GM18526 (cell line): Measurements from ENCODE around the gene ADRA2C.

Experiments used
- POLR2A ChIP-seq: IDR thresholded peaks from 3 replicates; pipeline ENCODE4 v1.6.1; 2011; ENCODE audit not compliant: insufficient read length; ENCODE audit errors: extremely low read depth

The ADRA2C gene

DNA sequence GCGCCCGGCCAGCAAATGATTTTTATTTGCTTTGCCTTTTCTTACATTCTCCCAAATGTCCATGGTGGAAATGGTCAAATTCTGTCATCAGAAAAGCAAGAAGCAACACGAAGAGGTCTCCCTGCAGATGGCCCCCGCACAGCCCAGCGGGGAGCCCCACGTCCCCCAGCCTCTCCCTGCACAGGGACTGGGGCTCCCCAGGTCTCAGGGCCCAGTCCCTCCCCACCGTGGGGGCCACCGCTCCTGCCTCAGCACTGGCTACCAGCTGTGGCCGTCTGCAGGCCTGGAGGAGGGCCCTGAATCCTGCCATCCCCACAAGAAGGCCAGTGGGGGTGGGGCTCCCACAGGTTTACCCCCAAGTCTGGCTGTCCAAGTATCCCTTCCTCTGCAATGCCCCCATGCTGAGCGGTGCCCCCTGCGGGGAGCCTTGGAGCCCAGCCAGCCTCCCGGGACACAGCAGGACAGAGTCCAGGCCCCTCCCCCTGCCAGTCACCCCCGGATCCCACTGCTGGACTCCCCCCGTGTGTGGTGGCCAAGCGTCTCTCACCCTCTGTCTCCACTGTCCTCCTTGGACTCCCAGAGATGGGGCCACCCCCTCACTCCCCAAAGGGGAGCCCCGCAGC lies 38.2 kb upstream of the ADRA2C start:
- no peak for TF ChIP-seq POLR2A

DNA sequence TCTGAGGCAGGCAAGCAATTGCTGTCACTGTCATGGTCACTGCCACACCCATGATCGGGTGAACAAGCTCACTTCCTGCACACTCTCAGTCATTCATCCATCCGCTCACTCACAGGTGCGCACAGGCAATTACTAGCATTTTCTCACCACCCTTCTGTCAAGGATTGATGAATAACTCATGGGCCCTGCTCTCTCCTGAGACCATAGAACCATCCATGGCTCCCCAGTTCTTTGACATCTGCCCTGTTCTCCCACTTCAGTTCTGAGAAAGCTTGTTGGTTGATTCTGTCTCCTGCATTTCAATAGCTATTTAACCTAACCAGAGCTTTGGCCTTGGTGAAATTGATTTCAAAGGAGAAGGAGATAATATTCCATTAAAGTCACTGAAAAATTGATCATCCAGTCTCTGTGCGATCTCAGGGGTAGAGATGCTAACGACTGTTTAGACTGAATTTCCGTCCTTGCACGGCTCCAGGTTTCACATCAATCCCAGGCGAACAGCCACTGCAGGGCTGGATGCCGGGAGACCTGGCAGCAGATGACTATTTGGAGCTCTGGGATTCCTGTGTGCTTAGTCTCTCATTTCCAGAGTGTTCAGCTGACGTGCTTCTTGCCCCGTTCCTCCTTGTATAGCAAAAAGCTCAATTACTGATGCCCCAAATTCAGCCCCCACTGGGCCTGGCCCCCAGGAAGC lies 36.9 kb upstream of the ADRA2C start:
- TF ChIP-seq POLR2A = no peak

DNA sequence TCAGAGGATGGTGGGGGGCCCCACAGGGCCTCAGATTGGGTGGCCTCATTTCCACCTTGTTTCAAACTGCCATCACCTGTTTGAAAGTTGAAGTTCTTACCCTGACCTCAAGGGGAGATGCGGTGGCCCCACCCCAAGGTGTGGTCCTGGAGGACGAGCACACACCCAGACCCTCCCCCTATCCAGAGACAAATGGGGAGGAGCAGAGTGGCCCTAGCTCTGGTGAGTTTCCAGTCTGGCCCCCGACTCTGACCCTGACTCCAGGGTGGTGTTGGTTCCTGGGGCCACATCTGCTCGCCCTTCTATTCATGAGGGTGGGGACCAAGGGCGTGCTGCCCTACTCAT lies 36.3 kb upstream of the ADRA2C start:
- TF ChIP-seq POLR2A = no peak

GRCh38 chr4:3730422-3731190 lies 35.6 kb upstream of the ADRA2C start:
- no peak for TF ChIP-seq POLR2A

DNA sequence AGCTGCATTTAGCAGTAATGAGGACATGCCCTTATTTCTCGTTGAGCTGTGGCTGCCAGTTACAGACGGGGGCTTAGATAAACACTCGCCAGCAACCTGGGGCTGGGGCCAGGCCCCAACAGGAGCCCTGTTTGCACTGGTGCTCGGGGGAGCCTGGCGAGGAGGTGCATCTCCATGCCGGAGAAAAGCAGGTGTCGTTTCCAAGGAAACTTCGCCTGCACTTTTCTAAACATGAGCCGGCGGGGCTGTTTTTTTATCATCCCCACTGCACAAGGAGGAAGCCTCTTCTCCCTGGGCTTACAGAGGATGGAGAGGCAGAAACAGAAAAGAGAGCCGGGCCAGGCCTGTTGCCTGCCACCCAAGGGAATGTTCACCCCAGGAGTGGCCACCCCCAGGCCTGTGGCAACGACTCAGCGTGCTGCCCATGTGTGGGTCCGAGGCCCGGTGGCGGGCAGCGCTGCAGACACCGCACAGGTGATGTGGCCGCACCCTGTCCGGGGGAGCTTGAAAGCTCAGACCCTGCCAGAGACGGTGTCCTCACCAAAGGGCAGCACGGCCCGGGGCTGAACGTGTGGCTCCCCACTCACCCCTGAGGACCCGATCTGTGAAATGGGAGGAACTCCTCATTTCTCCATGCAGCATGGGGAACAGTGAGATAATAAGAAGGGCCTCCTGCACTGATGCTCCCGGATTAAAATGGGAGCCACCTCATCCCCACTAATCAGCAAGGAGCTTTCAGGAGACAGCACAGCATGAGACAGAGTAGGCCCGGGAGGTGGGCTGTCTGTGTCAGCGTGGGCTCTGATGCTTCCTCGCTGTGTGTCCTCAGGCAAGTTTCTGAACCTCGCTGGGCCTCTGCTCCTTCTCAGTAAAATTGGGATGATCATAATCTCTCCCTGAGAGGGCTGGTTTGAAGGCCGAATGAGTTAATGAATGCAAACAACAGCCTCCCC lies 33.8 kb upstream of the ADRA2C start:
- no peak for TF ChIP-seq POLR2A

DNA sequence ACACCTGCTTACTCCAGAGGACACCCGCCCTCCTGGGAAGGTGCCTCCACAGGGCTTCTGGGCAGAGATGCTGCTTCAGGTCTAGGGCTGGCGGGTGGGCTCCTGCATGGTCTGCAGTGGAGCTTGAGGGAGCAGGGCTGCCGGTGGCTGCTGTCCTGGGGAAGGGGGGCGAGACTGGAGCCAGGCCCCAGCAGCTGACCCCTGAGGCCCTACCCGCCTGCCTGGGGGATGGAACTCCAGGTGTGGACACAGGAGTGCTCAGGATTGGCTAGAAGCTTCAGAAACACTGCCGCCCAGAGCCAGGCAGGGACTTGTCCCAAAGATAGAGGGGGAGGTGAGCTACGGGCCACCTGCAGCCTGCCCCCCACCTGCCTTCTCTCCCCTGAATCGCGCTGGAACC lies 33.0 kb upstream of the ADRA2C start:
- no peak for TF ChIP-seq POLR2A

DNA sequence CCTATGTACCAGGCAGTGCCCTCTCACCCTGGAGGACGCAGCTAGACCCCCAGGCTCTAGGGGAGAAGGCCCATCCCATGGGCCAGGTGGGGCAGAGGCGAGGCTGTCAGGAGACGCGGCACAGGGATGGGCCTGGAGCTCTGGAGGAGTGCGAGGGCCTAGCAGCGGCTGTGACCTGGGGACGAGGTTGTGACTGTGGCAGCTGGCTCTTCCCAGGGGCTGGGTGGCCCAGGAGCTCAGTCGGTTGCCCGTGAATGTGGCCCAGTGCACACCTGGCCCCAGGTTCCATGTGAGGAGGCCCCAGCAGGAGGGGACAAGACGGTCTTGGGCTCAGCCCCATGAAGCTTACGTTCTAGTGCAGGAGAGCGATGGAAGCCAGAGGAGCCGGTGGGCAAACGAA lies 31.0 kb upstream of the ADRA2C start:
- TF ChIP-seq POLR2A = no peak

- no peak for TF ChIP-seq POLR2A
Measured at GRCh38 chr4:3736290-3736689, 29.9 kb upstream of the ADRA2C start.

- TF ChIP-seq POLR2A = no peak
Measured at GRCh38 chr4:3736806-3737205, 29.4 kb upstream of the ADRA2C start.

DNA sequence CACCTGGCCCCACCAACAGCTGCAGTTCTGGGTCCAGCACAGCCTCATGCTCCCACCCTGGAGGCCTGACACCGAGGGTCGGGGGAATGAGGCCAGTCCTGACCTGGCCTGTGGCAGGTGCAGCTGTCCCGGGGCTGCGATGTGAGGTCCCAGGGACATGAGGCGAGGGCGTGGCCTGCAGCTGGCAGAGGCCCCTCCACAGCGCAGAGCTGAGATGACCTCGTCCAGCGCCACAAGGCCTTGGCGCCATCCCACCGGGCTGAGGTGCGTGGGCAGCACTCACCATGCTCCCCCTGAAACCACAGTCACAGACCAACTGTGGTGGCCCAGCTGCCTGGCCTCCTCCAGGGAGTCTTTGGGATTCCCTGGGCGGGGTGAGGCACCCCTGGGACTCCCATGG lies 26.6 kb upstream of the ADRA2C start:
- TF ChIP-seq POLR2A = no peak

DNA sequence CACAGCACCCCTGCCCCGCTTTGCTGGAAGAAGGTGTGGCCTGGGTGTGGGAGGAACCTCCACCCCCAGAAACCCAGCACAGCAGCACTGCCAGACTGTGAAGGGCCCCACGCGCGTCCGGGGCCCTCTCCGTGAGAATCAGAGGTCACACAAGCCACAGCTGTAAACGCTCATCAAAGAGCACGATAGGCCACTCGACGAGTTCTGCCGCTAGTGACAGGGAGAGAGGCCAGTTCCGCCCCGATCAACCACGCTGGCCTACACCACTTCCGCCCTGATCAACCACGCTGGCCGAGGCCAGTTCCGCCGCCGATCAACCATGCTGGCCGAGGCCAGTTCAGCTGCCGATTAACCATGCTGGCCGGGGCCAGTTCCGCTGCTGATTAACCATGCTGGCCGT lies 25.9 kb upstream of the ADRA2C start:
- no peak for TF ChIP-seq POLR2A

GRCh38 chr4:3741217-3742011 lies 24.8 kb upstream of the ADRA2C start:
- TF ChIP-seq POLR2A = no peak

DNA sequence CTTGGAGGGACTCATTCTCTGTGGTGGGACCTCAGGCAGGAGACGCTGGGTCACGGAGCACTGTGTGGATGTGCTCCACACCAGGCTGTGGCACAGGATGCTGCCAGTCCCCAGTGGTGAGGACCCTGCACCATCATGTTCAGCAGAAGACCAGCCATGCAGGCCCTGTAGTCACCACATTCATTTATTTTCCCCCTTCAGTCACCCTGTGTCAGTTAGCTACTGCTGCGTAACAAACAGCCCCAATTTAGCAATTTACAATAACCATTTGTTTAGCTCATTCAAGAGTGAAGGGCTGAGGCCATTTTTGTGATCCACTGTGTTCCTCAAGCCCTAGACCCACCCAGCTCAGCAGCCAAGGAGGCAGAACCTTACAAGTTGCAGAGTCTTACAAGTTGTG lies 23.6 kb upstream of the ADRA2C start:
- no peak for TF ChIP-seq POLR2A

DNA sequence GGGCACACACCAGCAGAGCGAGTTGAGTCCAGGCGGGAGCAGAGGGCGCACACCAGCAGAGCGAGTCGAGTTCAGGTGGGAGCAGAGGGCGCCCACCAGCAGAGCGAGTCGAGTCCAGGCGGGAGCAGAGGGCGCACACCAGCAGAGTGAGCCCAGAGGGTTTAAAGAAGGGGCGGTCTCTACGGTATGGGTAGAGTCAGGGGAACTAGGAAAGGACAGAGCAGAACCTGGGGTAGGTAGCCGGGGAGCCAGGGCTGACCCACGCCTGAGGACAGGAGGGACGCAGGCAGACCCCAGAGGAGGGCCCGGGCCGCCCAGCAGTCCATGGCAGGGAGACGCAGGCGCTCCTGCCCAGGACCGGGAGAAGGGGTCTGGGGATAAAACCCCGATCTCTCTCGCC lies 22.0 kb upstream of the ADRA2C start:
- no peak for TF ChIP-seq POLR2A

DNA sequence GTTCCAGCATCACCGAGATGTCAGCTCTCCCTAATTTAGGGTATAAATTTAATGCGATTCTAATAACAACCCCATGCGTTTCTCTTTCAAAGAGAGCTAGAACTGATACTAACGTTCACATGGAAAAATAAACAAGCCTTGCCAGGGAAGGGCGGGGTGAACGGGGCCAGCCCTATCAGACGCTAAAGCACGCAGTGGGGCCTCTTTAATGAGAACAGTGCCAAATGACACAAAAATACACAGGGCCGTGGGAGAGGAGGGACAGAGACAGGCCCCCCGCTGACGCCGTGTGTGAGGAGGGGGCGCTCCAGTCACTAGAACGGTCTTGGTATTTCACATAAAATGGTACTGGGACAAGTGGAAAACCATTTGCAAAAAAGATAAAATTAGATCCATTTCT lies 21.3 kb upstream of the ADRA2C start:
- TF ChIP-seq POLR2A = no peak
